Activated gamma-delta T cell treated with anti-CD3 and anti-CD28 coated beads, Interleukin-2, amount 50 U/mL, for 16 hours (primary cell): ENCODE data around the gene MS4A13.
"Not testable (repeated sequence)": the region's sequence is repeated elsewhere in the genome, so short reads cannot be mapped to it uniquely, and the experiment has no call there.

Experiments
- DNase-seq: peaks from one replicate; pipeline ENCODE4 v3.0.0-alpha.2; 2020; ENCODE audit warnings: low read depth

Gene MS4A13

GRCh38 chr11:60530454-60531100 lies 15.4 kb downstream of the MS4A13 start:
- no peak for DNase-seq

GRCh38 chr11:60532383-60532782 lies 17.2 kb downstream of the MS4A13 start:
- not testable (repeated sequence) for DNase-seq

GRCh38 chr11:60538627-60539026 lies 23.4 kb downstream of the MS4A13 start:
- not testable (repeated sequence) for DNase-seq

GRCh38 chr11:60544077-60544476 lies 28.9 kb downstream of the MS4A13 start:
- DNase-seq = no peak

- no peak for DNase-seq
Observed at GRCh38 chr11:60561254-60561653, 46.1 kb downstream of the MS4A13 start.

- no peak for DNase-seq
Observed at GRCh38 chr11:60563553-60564235, 48.5 kb downstream of the MS4A13 start.

- no peak for DNase-seq
Observed at GRCh38 chr11:60566776-60567175, 51.6 kb downstream of the MS4A13 start.

- DNase-seq = no peak
Observed at GRCh38 chr11:60570970-60571369, 55.8 kb downstream of the MS4A13 start.

- no peak for DNase-seq
Observed at GRCh38 chr11:60589611-60590010, 74.4 kb downstream of the MS4A13 start.
